ENCODE measurements around the gene TGM2.

GRCh38 chr20:38162149-38162548 is 2.9 kb downstream of the TGM2 start:
- TF ChIP-seq EZH2 (IDR thresholded peaks at IDR 0.05) (no peak), POLR2AphosphoS5 (IDR thresholded peaks at IDR 0.05; ENCODE audit: borderline replicate concordance, low read depth, low read length) (no peak), FOXP2 (optimal IDR thresholded peaks at IDR 0.05; ENCODE audit: control extremely low read depth, extremely low read length, insufficient read depth) (no peak)
